DMS53 treated with DMSO at 0.1 percent for 48 hours (cell line): ENCODE measurements around the gene THADA.
A peak's percentile ranks its signal among the peaks of the same experiment; 100 is the strongest.
"Not testable (repeated sequence)": the region's sequence is repeated elsewhere in the genome, so short reads cannot be mapped to it uniquely, and the experiment has no call there.

Experiments used
- DNase-seq: peaks from one replicate; lab custom pipeline; 2025; ENCODE audit not compliant: unreplicated experiment; lab: John Stamatoyannopoulos, UW

The THADA gene

GRCh38 chr2:43284347-43284746 is 311.5 kb downstream of the THADA start:
- not testable (repeated sequence) for DNase-seq

- DNase-seq: no peak
Measured at GRCh38 chr2:43280994-43281393, 314.8 kb downstream of the THADA start.

GRCh38 chr2:43279317-43279840 is 316.5 kb downstream of the THADA start:
- DNase-seq: no peak

- DNase-seq: no peak
Measured at GRCh38 chr2:43278564-43279220, 317.1 kb downstream of the THADA start.

GRCh38 chr2:43276962-43277391 is 318.9 kb downstream of the THADA start:
- peak; percentile 14 for DNase-seq

- no peak for DNase-seq
Measured at GRCh38 chr2:43276266-43276941, 319.4 kb downstream of the THADA start.

GRCh38 chr2:43274721-43275120 is 321.1 kb downstream of the THADA start:
- DNase-seq: no peak

- no peak for DNase-seq
Measured at GRCh38 chr2:43274055-43274454, 321.8 kb downstream of the THADA start.

GRCh38 chr2:43273529-43273928 is 322.3 kb downstream of the THADA start:
- no peak for DNase-seq

GRCh38 chr2:43270930-43271615 is 324.8 kb downstream of the THADA start:
- DNase-seq: no peak

- no peak for DNase-seq
Measured at GRCh38 chr2:43270461-43270860, 325.4 kb downstream of the THADA start.

GRCh38 chr2:43269706-43270105 is 326.1 kb downstream of the THADA start:
- DNase-seq: no peak

GRCh38 chr2:43269074-43269572 is 326.7 kb downstream of the THADA start:
- no peak for DNase-seq

- DNase-seq: no peak
Measured at GRCh38 chr2:43268066-43268953, 327.5 kb downstream of the THADA start.

- no peak for DNase-seq
Measured at GRCh38 chr2:43267381-43267780, 328.5 kb downstream of the THADA start.

- no peak for DNase-seq
Measured at GRCh38 chr2:43266711-43267111, 329.1 kb downstream of the THADA start.

GRCh38 chr2:43265421-43265820 is 330.4 kb downstream of the THADA start:
- no peak for DNase-seq

- DNase-seq: no peak
Measured at GRCh38 chr2:43265001-43265400, 330.8 kb downstream of the THADA start.

GRCh38 chr2:43262951-43263350 is 332.9 kb downstream of the THADA start:
- no peak for DNase-seq

GRCh38 chr2:43262239-43262638 is 333.6 kb downstream of the THADA start:
- DNase-seq: no peak

GRCh38 chr2:43259512-43259911 is 336.3 kb downstream of the THADA start:
- DNase-seq: no peak
